CD4-positive, alpha-beta T cell treated with Interferon alpha-2 for 1 hour (primary cell): ENCODE data around the gene INS.
"Not testable (repeated sequence)": the region's sequence is repeated elsewhere in the genome, so short reads cannot be mapped to it uniquely, and the experiment has no call there.

ENCODE experiments used
- DNase-seq, 2 donors: peaks; one replicate each; pipeline ENCODE4 v3.0.0-alpha.2; 2020 to 2022

INS gene

DNA sequence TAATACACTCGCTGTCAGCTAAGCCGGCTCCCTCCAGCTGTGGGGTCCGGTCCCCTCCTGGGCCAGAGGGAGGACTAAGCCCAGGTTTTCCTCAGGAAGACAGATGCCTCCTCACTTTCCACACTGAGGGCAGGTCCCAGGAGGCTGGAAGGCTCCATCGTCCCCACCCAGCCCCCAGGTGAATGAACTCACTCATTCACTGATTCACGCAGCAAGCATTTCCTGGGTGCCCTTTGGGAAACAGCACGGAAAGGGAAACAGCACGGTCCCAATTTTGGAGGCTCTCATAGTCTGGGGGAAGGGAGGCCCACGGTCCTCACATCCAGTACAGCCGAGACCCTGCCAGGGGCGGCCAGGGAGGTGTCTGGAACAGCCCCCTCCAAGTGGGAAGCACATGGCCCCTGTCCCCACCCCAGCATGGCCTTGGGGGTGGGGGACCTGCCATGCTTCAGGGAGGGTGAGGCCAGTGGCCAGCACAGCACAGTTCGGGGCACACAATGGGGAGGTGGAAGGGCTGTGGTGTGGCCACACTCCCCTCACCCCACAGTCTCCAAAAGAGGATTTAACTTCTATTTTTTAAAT, 19.9 kb upstream of the INS start:
- no peak for DNase-seq

- DNase-seq = no peak
Measured at GRCh38 chr11:2180347-2180746, 19.3 kb upstream of the INS start.

GRCh38 chr11:2179516-2179915, 18.5 kb upstream of the INS start:
- DNase-seq = no peak

GRCh38 chr11:2178906-2179494, 18.0 kb upstream of the INS start:
- DNase-seq = no peak

GRCh38 chr11:2178055-2178773, 17.2 kb upstream of the INS start:
- DNase-seq = not testable (repeated sequence)

DNA sequence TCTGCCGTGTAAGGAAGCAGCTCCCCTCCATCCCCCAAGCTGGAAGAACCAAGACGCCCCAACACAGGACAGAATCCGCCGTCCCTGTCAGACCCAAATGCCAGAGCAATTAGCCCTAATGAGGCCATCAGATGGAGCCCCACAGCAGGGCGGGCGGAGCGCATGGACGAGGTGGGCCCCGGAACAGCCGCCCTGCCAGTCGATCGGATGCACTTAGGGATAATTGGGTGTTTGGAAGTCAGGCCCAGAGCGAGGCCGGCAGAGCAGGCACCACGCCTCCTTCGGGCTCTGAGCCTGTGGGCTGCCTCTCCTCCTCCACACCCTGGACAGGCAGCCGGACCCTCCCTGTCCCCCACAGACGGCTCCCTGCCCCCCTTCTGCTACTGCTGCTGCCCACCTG, 16.1 kb upstream of the INS start:
- no peak for DNase-seq

DNA sequence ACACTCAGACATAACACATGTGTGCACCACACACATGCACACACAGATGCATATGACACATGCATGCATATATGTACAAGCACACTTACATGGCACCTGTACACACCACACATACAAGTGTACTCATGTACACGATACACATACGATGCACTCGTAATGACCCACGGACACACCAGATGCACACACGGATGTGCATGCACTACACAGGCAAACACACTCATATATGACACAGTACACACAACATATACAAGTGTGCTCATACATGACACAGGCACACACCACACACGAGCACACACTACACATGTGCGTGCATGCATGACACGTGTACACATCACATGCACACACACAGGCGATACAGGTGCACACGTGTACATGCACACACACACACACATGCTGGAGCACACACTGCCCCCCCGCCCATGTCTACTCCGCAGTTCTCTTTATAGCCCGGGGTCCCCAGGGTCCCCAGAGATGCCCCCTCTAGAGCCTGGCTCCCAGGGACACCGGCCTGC, 15.4 kb upstream of the INS start:
- no peak for DNase-seq

DNA sequence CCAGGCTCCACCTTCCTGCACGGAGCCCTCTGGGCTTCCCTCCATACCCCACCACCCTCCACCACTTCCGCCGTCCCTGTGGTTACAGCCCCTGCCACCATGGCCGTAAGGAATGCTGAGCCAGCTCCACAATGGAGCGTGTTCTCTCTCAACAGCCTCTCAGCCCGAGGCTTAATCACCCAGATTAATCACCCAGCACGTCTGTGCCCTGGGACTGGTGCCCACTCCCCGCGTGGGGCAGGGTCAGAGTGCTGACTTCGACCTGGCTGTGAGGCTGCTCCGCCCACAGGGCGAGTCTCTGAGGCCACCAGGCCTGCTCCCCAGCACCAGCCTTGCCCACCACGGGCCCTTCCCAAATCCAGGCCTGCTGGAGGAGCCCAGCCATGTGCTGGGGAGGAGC, 14.7 kb upstream of the INS start:
- no peak for DNase-seq

- no peak for DNase-seq
Measured at GRCh38 chr11:2174361-2174760, 13.4 kb upstream of the INS start.

GRCh38 chr11:2173761-2174160, 12.8 kb upstream of the INS start:
- no peak for DNase-seq

GRCh38 chr11:2173150-2173693, 12.2 kb upstream of the INS start:
- DNase-seq = no peak

- DNase-seq = no peak
Measured at GRCh38 chr11:2172676-2173075, 11.7 kb upstream of the INS start.

- no peak for DNase-seq
Measured at GRCh38 chr11:2171591-2172003, 10.6 kb upstream of the INS start, which contains the start of gene TH. Gene TH, minus strand, starts transcription at chr11:2171815. Its CDS starts 29 bp downstream, at chr11:2171786.

DNA sequence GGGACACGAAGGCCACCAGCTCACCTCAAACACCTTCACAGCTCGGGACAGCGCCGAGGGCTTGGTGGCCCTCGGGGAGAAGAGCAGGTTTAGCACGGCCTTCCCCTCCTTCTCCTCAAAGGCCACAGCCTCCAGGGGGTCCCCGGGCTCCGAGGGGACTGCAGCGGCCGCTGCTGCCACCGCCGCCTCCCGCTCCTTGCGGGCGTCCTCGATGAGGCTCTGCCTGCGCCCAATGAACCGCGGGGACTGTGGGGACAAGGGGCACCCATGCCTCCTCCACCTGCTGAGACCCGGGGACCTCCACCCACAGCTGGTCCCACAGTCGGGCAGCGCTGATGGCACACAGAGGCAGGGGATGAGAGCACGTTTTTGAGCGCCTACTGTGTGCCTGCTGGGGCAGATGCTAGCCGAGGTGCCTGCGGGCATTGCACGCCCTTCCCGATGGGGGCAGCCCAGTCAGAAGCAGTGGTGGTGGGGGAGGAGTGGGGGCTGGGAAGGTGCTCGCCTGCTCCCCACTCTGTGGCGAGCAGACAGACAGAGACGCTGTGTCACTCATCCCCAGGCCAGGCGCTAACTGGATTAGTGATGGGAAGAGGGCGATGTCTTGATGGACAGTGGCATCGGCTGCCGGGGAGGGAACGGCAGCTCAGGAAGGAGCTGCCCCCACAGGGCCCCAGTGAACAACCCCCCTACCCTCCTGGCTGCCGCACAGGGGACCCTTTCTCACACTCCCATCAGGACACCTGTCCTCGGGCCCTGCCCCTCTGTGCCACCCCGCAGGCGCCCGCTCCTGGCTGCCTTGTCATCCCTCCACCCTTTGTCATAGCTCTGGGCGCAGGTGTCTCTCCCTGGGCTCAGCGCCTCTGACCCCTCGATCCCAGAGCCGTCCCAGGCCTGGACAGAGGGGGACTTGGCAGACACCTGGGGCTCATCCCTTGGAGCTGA, 8.9 kb upstream of the INS start:
- DNase-seq = no peak

DNA sequence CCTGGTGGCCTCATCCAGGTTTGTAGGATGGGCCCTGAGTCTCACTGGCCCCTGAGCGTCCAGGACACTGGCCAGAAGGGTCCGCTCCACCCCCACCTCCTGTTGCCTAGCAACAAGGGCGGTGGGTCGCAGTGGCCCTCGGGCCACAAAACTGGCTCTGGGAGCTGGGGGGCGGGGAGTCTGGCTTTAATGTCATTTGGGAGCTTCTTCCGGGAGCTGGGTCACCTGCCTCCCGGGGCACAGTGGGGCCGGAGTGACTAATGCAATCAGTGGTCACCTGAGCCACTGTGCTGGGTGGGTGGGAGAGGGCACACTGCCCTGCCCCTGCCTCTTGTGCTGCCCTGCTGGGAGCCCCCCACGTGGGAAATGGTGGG, 8.0 kb upstream of the INS start:
- DNase-seq = no peak

- no peak for DNase-seq
Measured at GRCh38 chr11:2168286-2169004, 7.4 kb upstream of the INS start.

DNA sequence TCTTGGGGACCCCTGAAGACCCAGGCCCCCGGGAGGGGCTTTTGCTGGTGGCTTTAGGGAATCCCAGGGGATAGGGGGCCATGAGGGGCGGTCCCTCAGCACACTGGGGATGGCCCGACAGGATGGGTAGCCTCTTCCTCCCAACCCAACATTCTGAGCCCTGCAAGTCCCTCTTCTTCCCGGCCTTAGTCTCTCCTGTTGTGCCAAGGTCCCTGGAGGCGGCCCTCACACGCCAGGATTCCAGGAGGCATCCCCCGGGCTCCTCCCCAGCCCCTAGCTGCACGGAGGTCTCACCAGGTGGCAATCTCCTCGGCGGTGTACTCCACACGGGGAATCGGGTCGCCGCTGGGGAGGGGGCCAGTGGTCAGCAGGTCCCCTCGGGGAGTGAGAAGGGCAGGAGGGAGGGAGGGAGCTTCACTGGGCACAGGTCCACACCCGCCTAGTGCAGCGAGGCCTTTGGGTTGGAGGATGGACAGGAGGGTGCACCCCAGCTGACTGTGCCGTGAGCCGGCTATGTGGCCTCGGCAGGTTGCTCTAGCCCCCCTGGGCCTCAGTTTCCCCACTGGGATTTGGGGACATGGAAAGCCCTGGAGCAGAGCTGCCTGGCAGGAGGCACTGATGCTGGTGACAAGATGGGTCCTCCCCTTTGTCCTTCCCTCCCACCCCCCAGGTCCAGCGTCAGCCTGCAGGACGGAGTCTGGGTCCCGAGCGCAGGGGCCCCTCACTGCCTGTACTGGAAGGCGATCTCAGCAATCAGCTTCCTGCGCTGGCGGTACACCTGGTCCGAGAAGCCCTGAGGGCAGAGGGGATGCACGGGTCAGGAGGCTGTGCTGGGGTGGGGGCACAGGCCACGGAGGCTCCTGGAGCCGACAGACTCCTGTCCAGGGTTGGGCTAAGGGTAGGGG, 6.4 kb upstream of the INS start:
- DNase-seq = no peak

DNA sequence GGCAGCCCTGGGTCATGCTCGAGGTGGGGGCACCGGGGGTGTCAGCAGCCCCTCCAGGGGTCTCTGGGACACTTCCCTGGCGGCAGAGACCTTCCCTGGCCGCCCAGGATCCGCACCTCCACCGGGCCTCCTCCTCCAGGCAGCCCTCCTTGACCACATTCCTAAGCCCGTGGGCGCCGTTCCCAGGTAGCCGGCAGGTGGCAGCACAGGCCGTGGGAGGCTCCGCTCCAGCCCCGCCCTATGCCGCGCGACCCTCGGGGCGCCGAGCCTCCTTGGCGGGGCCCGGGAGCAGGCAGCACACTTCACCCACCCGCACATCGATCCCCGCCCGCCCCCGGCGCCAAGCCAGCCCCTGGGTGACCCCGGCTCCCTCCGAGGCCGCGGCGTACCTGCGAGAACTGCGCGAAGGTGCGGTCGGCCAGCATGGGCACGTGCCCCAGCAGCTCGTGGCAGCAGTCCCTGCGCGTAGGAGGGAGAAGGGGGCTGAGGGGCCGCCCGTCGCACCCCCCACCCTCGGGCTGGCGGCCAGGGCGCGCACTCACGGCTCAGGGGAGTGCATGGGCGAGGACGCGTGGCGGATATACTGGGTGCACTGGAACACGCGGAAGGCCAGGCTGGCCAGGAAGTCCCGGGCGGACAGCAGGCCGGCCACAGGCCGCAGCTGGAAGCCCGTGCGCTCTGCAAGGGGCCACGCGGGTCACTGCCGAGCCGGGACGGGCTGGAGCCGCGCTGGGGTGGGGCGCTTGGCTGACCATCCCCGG, 5.3 kb upstream of the INS start:
- DNase-seq = peak; percentile 20 to 22

- DNase-seq = no peak
Measured at GRCh38 chr11:2165571-2165970, 4.6 kb upstream of the INS start.

- no peak for DNase-seq
Measured at GRCh38 chr11:2164861-2165555, 4.0 kb upstream of the INS start.
